ENCODE data around the gene DDOST.

DDOST gene

DNA sequence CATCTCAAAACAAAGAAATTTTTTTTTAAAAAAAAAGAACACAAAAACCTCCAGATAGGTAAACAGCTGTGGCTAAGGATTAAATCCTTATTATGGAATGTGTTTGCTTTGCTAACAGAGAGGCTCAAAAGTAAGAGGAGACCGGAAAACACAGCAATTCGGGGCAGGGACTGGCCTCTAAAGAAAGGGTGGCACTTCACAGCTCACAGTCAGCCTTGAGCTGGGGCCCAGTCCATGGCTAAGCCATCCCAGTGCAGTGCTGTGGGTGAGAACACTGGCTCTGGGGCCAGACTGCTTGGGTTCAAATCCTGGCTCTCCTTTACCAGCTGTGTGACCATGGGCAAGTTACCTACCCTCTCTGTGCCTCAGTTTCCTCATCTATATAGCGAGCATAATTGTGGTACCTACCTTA lies 28.5 kb upstream of the DDOST start:
- DNase-seq, result no peak
- H3K4me3 ChIP-seq (ENCODE audit: low read depth, low read length), result no peak overlapping the region
- TF ChIP-seq, protein P1, sequence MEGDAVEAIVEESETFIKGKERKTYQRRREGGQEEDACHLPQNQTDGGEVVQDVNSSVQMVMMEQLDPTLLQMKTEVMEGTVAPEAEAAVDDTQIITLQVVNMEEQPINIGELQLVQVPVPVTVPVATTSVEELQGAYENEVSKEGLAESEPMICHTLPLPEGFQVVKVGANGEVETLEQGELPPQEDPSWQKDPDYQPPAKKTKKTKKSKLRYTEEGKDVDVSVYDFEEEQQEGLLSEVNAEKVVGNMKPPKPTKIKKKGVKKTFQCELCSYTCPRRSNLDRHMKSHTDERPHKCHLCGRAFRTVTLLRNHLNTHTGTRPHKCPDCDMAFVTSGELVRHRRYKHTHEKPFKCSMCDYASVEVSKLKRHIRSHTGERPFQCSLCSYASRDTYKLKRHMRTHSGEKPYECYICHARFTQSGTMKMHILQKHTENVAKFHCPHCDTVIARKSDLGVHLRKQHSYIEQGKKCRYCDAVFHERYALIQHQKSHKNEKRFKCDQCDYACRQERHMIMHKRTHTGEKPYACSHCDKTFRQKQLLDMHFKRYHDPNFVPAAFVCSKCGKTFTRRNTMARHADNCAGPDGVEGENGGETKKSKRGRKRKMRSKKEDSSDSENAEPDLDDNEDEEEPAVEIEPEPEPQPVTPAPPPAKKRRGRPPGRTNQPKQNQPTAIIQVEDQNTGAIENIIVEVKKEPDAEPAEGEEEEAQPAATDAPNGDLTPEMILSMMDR (IDR thresholded peaks at IDR 0.05; ENCODE audit: low read depth, low read length), result no peak
- no peaks in the 10 kb centered on the region for H3K36me3 ChIP-seq
- H3K27ac ChIP-seq, result no peak overlapping the region
- H3K27me3 ChIP-seq (ENCODE audit: insufficient read depth, low read depth, severe bottlenecking), result no peaks in the 10 kb centered on the region
- no peaks in the 10 kb centered on the region for H3K9me3 ChIP-seq (ENCODE audit: severe bottlenecking)

DNA sequence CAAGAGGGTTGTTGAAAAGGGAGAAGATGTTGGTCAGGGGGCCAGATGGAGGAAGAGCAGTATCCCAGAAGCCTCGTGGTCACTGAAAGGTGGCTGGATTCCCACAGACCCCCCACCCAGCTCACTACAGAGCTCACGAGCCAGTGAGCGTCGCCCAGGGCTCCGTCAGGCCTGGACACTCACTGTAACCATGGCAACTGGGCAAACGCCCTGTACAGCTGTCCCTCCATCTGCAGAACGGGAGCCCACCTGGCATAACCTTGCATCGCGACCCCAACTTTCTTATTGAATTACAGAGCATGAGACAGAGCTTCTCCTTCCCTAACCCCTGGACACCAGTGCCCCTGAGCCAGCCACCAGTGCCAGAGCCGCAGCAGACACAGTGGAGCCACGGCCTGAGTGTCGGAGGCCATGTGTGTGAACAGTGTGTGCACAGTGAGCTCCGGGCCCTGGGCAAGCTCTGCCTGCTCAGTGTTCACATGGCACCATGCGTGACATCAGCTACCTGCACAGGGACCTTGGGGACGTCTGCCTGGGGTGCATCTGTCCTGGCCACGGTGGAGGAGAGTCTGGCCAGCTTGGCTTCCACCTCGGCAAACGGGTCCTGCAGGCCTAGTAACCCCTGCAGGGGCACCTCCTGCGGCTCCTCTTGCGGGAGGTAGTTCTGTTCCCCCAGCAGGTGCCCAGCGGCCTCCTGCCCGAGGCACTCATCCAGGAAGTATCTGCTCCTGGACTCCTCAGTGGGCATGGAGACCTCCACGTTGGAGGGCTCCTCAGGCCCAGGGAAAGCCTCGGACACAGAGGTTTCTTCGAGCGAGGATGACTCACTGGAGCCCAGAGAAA lies 25.9 kb upstream of the DDOST start:
- no peak overlapping the region for H3K4me3 ChIP-seq (ENCODE audit: low read depth, low read length)
- TF ChIP-seq, protein P1 (IDR thresholded peaks at IDR 0.05; ENCODE audit: low read depth, low read length), result no peak
- H3K9me3 ChIP-seq (ENCODE audit: severe bottlenecking), result no peaks in the 10 kb centered on the region
- DNase-seq, result no peak
- no peak overlapping the region for H3K27ac ChIP-seq
- H3K27me3 ChIP-seq (ENCODE audit: insufficient read depth, low read depth, severe bottlenecking), result no peaks in the 10 kb centered on the region
- H3K36me3 ChIP-seq, result no peaks in the 10 kb centered on the region

DNA sequence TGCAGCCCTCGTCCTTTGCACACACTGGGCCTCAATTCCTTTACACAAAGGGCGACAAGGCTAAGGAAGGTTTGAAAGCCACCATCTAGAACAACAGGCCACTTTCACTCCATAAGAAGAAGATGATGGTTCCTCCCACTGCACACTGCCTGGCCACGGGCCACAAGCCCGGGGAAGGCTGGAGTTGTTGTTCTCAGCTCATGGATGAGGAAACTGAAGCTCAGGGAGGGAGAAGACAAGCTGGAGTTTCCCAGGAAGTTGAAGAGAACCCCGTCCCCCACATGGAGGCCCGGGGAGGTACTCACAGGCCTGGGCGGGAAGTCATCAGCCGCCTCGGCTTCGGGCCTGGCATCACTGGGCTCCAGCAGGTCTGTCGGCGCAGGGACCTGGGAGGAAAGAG lies 24.6 kb upstream of the DDOST start:
- no peaks in the 10 kb centered on the region for H3K36me3 ChIP-seq
- H3K9me3 ChIP-seq (ENCODE audit: severe bottlenecking), result no peaks in the 10 kb centered on the region
- DNase-seq, result no peak
- TF ChIP-seq, protein P1 (IDR thresholded peaks at IDR 0.05; ENCODE audit: low read depth, low read length), result no peak
- no peak overlapping the region for H3K4me3 ChIP-seq (ENCODE audit: low read depth, low read length)
- H3K27ac ChIP-seq, result no peak overlapping the region
- no peaks in the 10 kb centered on the region for H3K27me3 ChIP-seq (ENCODE audit: insufficient read depth, low read depth, severe bottlenecking)

DNA sequence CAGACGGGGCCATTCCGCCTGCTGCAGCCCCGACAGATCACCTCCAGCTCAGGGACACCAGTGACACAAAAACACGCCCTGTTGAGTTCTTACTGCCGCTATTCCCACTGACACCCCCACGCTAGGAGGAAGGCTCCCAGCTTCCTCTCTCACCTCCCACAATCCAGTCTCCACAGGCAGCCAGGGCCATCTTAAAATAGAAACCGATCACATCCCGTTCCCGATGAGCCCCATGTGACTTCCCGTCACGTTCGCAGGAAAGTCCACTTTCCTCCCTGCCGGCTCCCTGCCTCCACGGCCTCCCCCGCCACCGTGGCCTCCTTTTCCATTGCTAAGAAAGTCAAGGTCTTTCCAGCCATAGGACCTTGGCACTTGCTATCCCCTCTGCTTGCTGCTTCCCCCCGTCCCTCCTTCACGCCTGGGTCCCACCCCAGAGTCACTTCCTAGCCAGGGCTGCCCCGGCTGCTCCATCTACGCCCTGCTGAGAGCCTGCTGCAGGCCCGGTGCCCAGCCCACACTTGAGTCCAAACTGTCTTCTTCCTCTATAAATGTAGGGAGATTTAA lies 24.0 kb upstream of the DDOST start:
- Histone ChIP-seq H3K9me3 (ENCODE audit: severe bottlenecking) (no peaks in the 10 kb centered on the region), H3K36me3 (no peaks in the 10 kb centered on the region), H3K4me3 (ENCODE audit: low read depth, low read length) (no peak overlapping the region), H3K27ac (no peak overlapping the region), H3K27me3 (ENCODE audit: insufficient read depth, low read depth, severe bottlenecking) (no peaks in the 10 kb centered on the region)
- no peak for DNase-seq
- TF ChIP-seq, protein P1 (IDR thresholded peaks at IDR 0.05; ENCODE audit: low read depth, low read length), result no peak

DNA sequence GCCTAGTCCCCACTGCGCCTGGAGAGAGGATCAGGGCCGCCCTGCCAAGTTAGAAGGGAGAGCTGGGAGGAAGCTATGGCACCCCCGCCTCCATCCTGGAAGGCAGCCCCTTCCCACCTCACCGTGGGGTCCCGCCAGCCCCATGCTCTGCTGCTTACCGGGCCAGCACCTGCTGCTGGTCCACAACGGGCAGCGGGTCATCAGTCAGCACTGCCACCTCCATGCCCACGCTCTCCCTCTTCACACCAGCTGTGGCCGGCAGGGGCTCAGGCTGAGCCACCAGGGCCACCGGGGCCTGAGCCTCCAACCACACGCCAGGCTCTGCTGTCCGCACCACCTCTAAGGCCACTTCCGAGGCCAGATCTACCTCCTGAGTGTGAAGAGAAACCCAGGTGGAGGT lies 23.5 kb upstream of the DDOST start:
- Histone ChIP-seq H3K27ac (no peak overlapping the region), H3K27me3 (ENCODE audit: insufficient read depth, low read depth, severe bottlenecking) (no peaks in the 10 kb centered on the region), H3K36me3 (no peaks in the 10 kb centered on the region), H3K4me3 (ENCODE audit: low read depth, low read length) (no peak overlapping the region), H3K9me3 (ENCODE audit: severe bottlenecking) (no peaks in the 10 kb centered on the region)
- TF ChIP-seq, protein P1 (IDR thresholded peaks at IDR 0.05; ENCODE audit: low read depth, low read length), result no peak
- DNase-seq, result no peak

Measured in WERI-Rb-1 (cell line).